GM12891 (cell line): Measurements from ENCODE around the gene POGLUT2.

Source experiments
- POLR2A ChIP-seq: IDR thresholded peaks from 2 replicates; pipeline ENCODE4 v1.6.1; 2011; ENCODE audit warnings: low read depth, low read length, control low read depth
- POLR2AphosphoS5 ChIP-seq: IDR thresholded peaks from 2 replicates; pipeline ENCODE4 v1.6.1; 2011; ENCODE audit warnings: low read depth, low read length, control low read depth
- POU2F2 ChIP-seq: IDR thresholded peaks from 2 replicates; pipeline ENCODE4 v1.6.1; 2011; ENCODE audit warnings: low read depth, mild to moderate bottlenecking, control low read depth, low read length, moderate library complexity
- SPI1 ChIP-seq: IDR thresholded peaks from 2 replicates; pipeline ENCODE4 v1.6.1; 2011; ENCODE audit warnings: low read depth, low read length, control low read depth

DNA sequence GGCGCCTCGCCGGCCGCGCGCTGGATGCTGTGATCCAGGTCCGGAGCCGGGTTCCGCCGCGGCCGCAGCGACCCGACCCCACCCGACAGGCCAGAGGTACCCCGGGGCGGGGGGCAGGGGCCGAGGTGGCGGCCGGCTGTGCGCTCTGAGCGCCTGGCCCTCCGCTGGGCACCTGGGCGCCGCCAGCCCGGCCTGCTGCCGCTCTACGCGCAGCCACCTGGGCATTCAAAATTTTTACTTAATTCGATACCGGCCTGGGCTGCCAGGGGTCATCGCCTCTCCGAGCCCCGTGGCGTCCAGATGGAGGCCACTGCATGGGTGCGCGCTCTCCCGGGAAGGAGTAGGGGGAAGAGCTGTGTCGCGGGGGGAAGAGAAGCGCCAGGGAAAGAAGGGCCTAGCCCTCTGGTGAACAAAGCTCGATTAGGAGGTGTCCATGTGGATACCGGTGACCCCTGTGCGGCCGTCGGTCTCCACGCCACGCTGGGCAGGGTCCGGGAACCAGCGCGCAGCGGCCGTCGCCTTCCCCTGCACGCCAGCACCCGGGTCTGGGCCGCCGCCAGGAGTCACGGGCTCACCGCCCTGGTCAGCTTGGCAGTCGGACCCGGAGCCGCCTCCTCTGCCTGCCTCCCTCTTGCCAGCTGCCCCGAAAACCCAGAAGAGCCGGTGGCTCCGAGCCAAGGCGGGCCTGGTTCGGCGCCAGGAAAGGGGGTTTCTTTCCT is 809 bp upstream of the POGLUT2 start:
- TF ChIP-seq POLR2AphosphoS5 (no peak), POU2F2 (no peak), SPI1 (no peak), POLR2A (no peak)
